Measurements from ENCODE around the gene NAT14.

The NAT14 gene

DNA sequence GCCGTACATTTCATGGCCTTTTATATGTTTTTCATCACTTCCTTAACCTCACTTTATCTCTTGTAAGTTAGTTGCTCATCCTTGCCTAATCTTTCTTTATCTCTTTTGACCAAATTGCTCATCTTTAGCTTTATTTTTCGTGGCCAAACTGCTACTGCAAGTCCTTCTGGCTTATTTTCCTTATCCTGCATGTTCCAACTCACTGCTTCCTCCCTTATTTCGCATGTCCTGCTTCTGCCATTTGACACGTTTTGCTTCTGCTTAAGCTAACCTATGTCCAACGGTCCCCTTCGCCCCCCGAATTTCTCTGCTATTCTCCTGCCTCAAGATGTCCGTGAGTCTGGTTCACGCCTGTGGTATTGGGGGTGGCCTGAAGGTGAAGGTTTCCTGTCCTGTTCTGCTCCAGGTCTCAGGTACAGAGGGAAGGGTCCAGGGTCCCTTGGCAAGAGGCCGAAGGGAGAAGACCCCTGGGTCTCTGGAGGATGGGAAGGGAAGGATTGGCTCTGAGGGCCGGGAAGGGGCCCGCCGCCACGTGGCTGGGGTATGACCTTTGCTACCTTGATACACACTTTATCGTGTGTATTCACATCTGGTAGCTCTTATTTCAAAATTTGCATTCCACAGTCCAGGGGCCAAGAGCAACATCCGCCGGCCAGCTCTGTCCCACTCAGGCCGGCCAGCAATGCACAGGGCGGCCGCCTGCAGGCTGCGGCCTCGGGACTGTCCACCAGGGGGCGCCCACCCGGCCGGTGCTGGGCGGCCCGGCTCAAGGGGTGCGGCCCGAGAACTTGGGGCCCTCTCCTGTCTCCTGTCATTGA lies 17.5 kb upstream of the NAT14 start:
- Mint-ChIP-seq H3K36me3 (ENCODE audit: insufficient read depth) (no peaks in the 10 kb centered on the region), H3K4me3 (no peak overlapping the region), H3K9me3 (no peaks in the 10 kb centered on the region), H3K4me1 (ENCODE audit: low read depth in 2 of 2) (peaks cover 0 to 3% of the 10 kb centered on the region in 2 donors), H3K27ac (no peak overlapping the region), H3K27me3 (no peaks in the 10 kb centered on the region)
- DNase-seq (peak; percentile 65 to 74 (median 66)), ATAC-seq (replicated peaks) (peak; percentile 99)

DNA sequence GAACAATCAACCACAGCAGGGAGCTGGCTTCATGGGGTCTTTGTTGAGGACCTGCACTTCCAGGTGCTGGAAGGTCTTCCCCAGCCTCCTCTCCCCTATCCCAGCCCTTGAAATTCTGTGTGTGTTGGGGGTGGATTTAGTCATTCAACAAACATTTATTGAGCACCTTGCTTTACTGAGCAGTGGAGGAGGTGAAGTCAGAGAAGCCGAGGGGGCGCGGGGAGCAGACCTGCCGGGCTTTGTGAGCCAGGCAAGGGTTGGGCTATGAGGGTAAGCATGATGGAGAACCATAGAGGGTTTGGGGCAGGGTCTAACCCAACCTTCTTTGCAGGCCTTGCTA lies 17.0 kb upstream of the NAT14 start:
- Mint-ChIP-seq H3K4me1 (ENCODE audit: low read depth in 2 of 2) (peaks cover 0 to 2% of the 10 kb centered on the region in 2 donors), H3K27ac (no peak overlapping the region)
- ATAC-seq (replicated peaks), result no peak

DNA sequence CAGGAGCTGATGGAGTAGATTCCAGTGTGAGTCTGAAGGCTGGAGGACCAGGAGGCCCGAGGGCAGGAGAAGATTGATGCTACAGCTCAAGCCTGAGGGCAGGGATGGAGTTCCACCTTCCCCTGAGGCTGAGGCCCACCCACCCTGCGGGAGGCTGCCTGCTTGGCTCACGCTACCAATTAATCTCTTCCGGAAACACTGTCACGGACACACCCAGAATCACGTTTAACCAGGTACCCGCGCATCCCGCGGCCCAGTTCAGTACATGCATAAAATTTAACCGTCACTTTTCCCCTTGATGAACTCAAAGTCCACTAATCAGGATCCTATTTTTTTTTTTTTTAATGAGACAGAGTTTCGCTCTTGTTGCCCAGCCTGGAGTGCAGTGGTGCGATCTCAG lies 13.7 kb upstream of the NAT14 start:
- H3K27me3 Mint-ChIP-seq, result no peaks in the 10 kb centered on the region
- H3K4me1 Mint-ChIP-seq (ENCODE audit: low read depth in 2 of 2), result peaks cover 0 to 7% of the 10 kb centered on the region in 2 donors
- no peak for DNase-seq
- H3K9me3 Mint-ChIP-seq, result no peaks in the 10 kb centered on the region
- no peak overlapping the region for H3K4me3 Mint-ChIP-seq
- H3K27ac Mint-ChIP-seq, result no peak overlapping the region
- no peak for ATAC-seq (replicated peaks)
- peaks cover 7% of the 10 kb centered on the region for H3K36me3 Mint-ChIP-seq (ENCODE audit: insufficient read depth)

More for the DNA sequence above, 17.0 kb upstream of the NAT14 start:
- no peak for DNase-seq
- no peaks in the 10 kb centered on the region for H3K9me3 Mint-ChIP-seq
- no peaks in the 10 kb centered on the region for H3K27me3 Mint-ChIP-seq
- no peak overlapping the region for H3K4me3 Mint-ChIP-seq
- no peaks in the 10 kb centered on the region for H3K36me3 Mint-ChIP-seq (ENCODE audit: insufficient read depth)

DNA sequence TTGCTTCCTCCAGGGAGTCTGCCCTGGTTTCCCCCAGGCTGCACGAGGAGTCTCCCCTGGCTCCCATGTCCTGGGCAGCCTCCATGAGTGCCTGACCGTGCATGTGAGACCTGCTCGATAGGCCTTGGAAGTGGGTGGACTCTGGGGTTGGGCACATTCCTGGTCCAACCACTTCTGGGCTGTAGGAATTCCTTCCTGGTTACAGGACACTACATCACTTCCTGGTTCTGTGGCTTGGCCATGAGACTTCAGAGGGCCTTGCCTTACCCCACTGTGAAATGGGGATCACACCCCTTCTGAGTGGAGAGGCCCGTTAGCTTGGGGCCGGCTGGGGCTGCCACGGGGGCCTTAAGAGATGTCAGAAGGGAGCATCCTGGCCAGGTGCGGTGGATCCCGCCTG lies 12.5 kb upstream of the NAT14 start:
- Mint-ChIP-seq H3K36me3 (ENCODE audit: insufficient read depth) (peaks cover 17% of the 10 kb centered on the region), H3K9me3 (no peaks in the 10 kb centered on the region), H3K4me1 (ENCODE audit: low read depth in 2 of 2) (peaks cover 0 to 12% of the 10 kb centered on the region in 2 donors), H3K4me3 (no peak overlapping the region), H3K27me3 (no peaks in the 10 kb centered on the region), H3K27ac (no peak overlapping the region)
- no peak for DNase-seq
- ATAC-seq (replicated peaks), result no peak

DNA sequence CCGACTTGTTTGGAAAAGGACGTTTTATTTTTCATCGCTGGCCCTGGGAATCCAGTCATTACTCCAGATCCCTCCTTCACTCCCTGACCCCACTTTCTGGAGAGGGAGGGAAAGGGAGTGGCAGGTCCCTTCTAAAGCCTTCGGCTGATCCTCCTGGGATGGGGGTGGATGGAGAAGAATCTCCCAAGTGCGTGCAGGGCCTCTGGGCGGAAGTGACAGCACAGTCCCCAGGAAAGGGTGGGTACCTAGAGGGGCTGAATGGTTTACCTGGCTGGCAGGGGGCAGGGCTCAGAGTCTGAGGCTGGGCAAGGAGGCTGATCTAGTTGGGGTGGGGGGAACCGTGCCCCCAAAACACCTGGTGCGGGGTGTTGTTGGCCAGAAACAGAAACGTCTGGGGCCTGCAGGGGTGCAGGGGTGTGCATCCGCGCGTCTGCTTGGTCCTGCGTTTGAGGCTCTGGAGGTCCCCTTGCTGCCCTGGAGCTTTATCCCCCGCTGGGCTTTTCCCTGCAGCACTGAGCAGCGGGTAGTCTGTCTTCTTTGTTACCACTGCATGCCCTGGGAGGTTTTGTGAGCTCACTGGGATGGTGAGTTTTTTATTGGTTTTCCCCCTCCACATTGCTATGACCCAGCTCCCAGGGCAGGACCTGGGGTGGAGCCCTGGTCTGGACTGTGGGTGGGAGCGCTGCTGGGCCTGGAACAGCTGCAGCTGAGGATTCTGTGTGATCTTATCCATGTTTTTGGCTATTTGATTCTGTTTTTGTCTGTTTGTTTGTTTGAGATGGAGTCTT lies 11.6 kb upstream of the NAT14 start:
- H3K27me3 Mint-ChIP-seq, result no peaks in the 10 kb centered on the region
- peaks cover 8 to 19% of the 10 kb centered on the region in 2 donors for H3K4me1 Mint-ChIP-seq (ENCODE audit: low read depth in 2 of 2)
- ATAC-seq (replicated peaks) (no peak), DNase-seq (no peak)
- no peak overlapping the region for H3K27ac Mint-ChIP-seq
- peaks cover 20% of the 10 kb centered on the region for H3K36me3 Mint-ChIP-seq (ENCODE audit: insufficient read depth)
- no peaks in the 10 kb centered on the region for H3K9me3 Mint-ChIP-seq
- H3K4me3 Mint-ChIP-seq, result no peak overlapping the region

DNA sequence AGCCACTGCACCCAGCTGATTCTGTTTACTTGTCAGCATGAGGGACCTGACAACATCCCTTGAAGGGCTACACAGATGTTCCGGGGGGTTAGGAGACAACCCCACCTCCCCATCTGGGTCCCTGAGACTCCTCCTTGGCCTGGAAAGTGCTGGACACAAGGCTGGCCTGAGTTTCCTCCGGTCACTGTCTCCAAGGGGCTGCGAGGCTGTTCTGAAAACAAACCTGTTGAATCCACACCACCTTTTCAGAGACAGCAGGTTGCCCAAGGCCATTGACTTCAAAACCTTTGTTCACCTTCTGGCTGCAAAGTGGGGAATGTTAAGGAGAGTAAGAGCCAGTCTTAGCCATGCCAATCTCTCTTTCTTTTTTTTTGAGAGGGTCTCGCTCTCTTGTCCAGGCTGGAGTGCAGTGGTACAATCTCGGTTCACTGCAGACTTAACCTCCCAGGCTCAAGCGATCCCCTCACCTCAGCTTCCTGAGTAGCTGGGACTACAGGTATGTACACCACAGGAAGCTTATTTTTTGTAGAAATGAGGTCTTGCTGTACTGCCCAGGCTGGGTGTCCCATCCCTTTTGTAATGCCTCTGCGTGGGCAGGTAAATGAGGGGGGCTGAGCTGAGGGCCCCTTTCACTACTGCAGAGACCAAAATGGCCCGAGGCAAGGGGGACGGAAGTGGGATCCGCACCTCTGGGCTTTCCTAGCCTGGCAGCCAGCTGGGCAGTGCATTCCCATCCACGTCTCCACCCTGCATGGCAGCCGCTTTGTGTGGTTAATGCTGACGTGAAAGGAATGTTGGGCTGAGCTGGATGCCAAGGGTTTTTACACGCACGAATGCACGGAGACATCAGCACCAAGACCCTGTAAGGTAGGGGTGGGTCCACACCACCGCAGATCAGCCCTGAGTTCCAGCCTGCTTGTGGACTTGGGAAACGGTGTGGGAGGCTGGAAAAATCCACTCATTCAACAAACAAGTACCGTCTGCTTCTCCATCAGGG lies 10.4 kb upstream of the NAT14 start:
- Mint-ChIP-seq H3K36me3 (ENCODE audit: insufficient read depth) (peaks cover 28% of the 10 kb centered on the region), H3K27ac (no peak overlapping the region), H3K4me3 (peak overlapping the region in 1 of 2 donors; percentile 36), H3K27me3 (no peaks in the 10 kb centered on the region), H3K4me1 (ENCODE audit: low read depth in 2 of 2) (peaks cover 18 to 29% of the 10 kb centered on the region in 2 donors), H3K9me3 (no peaks in the 10 kb centered on the region)
- DNase-seq (no peak), ATAC-seq (replicated peaks) (no peak)

DNA sequence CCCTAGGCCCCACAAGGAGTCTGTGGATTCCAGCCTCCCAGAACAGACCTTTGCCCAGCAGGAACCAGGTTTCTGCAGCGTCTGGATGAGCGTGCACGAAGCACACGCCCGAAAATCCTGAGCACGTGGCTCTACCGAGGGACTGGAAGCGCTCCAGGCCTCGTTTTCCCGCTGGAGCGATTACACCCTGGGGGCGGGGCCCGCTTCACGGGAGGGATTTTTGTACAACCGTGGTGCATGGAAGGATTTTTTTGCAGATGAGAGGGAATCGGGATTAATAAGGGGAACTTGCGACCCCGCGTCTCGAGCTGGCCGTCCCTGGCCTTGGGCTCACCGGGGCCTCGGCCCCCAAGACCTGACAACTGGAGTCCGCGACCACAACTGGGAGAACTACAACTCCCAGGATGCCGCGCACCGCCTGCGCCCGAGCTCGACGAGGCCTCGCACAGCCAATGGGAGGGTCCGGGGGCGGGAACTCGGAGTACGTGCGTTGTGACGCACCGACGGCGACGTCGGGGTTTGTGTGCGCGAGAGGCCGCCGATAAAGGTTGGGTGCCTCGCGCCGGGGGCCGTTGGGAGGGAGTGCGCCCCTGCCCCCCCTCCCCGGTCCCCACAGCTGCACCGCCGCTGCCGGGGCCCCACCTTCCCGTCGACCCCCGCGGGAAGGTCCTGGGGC lies 8.8 kb upstream of the NAT14 start, which contains the start of gene ZNF628:
Gene ZNF628, plus strand, starts transcription at position 518 of the 676 bp plus-strand sequence. CDS start 3,294 bp downstream, outside the sequence.
- Mint-ChIP-seq H3K36me3 (ENCODE audit: insufficient read depth) (peaks cover 36% of the 10 kb centered on the region), H3K4me3 (peak within 1 kb of the TSS; percentile 86 to 88), H3K4me1 (ENCODE audit: low read depth in 2 of 2) (peaks cover 23 to 33% of the 10 kb centered on the region in 2 donors), H3K27ac (peak within 1 kb of the TSS; percentile 91 to 94), H3K9me3 (no peaks in the 10 kb centered on the region), H3K27me3 (no peaks in the 10 kb centered on the region)
- peak; percentile 93 to 95 (median 95) for DNase-seq
- peak; percentile 91 for ATAC-seq (replicated peaks)

DNA sequence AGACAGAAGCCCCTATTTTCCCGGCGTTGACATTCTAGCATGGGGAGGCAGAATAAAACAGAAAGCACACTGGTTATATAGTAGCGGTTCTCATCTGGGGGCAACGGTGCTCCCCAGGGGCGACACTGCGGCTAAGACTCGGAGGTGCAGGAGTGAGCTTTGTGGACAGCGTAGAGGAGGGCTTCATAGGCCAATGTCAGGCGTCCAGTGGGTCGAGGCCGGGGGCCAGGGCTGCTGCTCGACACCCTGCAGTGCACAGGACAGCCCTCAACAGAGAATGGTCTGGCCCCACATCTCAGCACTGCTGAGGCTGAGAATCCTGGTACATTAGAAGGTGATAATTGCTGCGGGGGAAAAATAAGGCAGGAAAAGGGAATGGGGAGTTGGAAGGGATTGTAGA lies 7.1 kb upstream of the NAT14 start:
- H3K4me3 Mint-ChIP-seq, result peak overlapping the region; percentile 86 to 88
- no peaks in the 10 kb centered on the region for H3K27me3 Mint-ChIP-seq
- DNase-seq (no peak), ATAC-seq (replicated peaks) (no peak)
- H3K4me1 Mint-ChIP-seq (ENCODE audit: low read depth in 2 of 2), result peaks cover 23 to 33% of the 10 kb centered on the region in 2 donors
- peak overlapping the region; percentile 24 to 72 for H3K27ac Mint-ChIP-seq
- H3K9me3 Mint-ChIP-seq, result no peaks in the 10 kb centered on the region
- peaks cover 36% of the 10 kb centered on the region for H3K36me3 Mint-ChIP-seq (ENCODE audit: insufficient read depth)

DNA sequence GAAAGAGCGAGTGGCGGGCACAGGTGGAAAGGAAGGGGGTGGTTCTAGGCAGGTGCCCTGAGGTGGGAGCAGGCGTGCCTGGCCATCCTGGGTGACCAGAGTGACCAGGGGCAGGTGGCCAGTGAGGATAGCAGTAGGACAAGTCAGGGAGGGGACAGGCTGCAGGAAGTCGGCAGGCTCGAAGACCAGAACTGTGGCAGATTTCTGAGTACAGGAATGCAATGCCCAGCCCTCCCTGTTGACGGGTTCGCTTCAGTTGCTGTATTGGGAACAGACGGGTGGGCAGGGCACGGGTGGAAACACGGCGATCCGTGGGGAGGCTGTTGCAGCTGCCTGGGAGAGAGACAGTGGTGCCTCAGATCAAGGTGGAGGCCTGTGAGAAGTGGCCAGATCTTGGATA lies 6.6 kb upstream of the NAT14 start:
- H3K36me3 Mint-ChIP-seq (ENCODE audit: insufficient read depth), result peaks cover 40% of the 10 kb centered on the region
- ATAC-seq (replicated peaks) (no peak), DNase-seq (no peak)
- no peaks in the 10 kb centered on the region for H3K9me3 Mint-ChIP-seq
- peak overlapping the region; percentile 86 to 88 for H3K4me3 Mint-ChIP-seq
- H3K27me3 Mint-ChIP-seq, result no peaks in the 10 kb centered on the region
- H3K27ac Mint-ChIP-seq, result peak overlapping the region; percentile 24 to 72
- H3K4me1 Mint-ChIP-seq (ENCODE audit: low read depth in 2 of 2), result peaks cover 23 to 33% of the 10 kb centered on the region in 2 donors

DNA sequence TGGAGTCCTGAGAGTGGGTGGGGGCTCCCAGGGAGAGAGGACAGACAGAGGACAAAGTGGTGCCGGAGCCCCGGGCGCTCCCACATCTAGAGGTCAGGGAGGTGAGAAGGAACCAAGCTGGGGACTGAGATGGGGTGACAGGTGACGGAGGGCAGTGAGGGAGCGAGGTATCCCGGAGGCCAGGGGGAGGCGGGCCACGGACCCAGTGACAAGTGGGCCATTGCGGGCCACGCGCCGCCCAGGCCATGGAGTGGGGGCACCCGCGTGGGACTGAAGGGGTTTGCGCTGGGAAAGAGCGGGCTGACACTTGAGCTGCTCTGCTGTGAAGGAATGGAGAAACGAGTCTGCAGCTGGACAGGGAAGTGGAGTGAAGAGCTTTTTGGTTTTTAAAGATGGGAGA lies 5.9 kb upstream of the NAT14 start:
- Mint-ChIP-seq H3K4me3 (peak overlapping the region; percentile 32 to 88), H3K36me3 (ENCODE audit: insufficient read depth) (peaks cover 47% of the 10 kb centered on the region), H3K4me1 (ENCODE audit: low read depth in 2 of 2) (peaks cover 23 to 33% of the 10 kb centered on the region in 2 donors), H3K27ac (no peak overlapping the region), H3K27me3 (no peaks in the 10 kb centered on the region), H3K9me3 (no peaks in the 10 kb centered on the region)
- DNase-seq, result no peak
- no peak for ATAC-seq (replicated peaks)

DNA sequence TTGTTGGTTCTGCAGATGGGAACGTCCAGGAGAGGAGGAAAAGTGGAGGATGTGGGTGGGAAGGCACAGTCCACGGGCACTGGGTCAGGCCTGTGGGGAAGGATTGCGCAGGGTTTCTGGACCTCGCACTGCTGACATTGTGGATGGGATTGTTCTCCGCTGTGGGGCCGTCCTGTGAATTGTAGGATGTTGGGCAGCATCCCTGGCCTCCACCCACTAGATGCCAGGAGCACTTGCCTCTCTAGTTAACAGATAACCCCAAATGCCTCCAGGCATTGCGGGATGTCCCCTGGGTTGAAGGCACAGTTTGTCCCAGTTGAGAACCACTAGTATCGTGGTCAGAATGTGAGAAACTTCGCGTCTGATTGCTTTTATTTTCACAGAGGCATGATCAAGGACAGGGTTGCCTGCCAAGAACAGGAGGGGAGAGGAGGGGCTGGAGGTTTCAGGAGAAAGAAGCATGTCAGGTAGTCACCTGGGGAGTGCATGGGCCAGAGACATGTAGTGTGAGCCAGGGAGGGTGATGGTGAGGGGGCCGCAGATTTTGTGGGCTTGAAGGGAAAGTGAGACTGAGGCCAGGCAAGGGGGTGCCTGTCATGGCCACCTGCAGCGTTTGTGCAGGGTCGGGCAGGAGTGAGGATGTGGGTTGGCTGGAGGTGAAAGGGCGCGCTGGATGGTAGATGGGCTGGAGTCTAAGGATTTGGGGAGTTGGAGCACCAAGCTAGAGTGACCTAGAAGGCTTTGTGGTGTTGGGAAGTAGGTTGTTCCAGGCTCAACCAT lies 5.3 kb upstream of the NAT14 start:
- ATAC-seq (replicated peaks), result no peak
- DNase-seq, result no peak
- H3K27ac Mint-ChIP-seq, result peak overlapping the region in 1 of 2 donors; percentile 75
- H3K9me3 Mint-ChIP-seq, result no peaks in the 10 kb centered on the region
- H3K4me1 Mint-ChIP-seq (ENCODE audit: low read depth in 2 of 2), result peaks cover 23 to 35% of the 10 kb centered on the region in 2 donors
- H3K4me3 Mint-ChIP-seq, result peak overlapping the region in 1 of 2 donors; percentile 32
- H3K27me3 Mint-ChIP-seq, result no peaks in the 10 kb centered on the region
- H3K36me3 Mint-ChIP-seq (ENCODE audit: insufficient read depth), result peaks cover 53% of the 10 kb centered on the region

Data from effector memory CD8-positive, alpha-beta T cell (primary cell).